ENCODE results near the gene ITPRIPL1.

Gene ITPRIPL1

GRCh38 chr2:96345868-96346462 is 20.8 kb downstream of the ITPRIPL1 start:
- CTCF ChIA-PET = interaction anchor here (0.6 to 1.9 kb wide), 9 partner anchors 10 to 207 kb away, joined by 3 to 12 read pairs (median 3); partner anchors contain the start of genes ASTL and NCAPH
- no peak for DNase-seq (ENCODE audit: extremely low spot score)
- TF ChIP-seq CTCF (IDR thresholded peaks at IDR 0.05; ENCODE audit: control extremely low read depth, extremely low read depth, low read depth, missing control alignments) = no peak
- POLR2A ChIA-PET = interaction anchor here (0.6 kb wide), 1 partner anchor 66 kb away, joined by 7 read pairs; no protein-coding TSS in a partner anchor

GRCh38 chr2:96347395-96347794 is 22.3 kb downstream of the ITPRIPL1 start:
- ChIA-PET POLR2A (no interaction called here), CTCF (no interaction called here)
- DNase-seq (ENCODE audit: extremely low spot score) = no peak

GRCh38 chr2:96353032-96353561 is 28.0 kb downstream of the ITPRIPL1 start:
- TF ChIP-seq CTCF (IDR thresholded peaks at IDR 0.05; ENCODE audit: control extremely low read depth, extremely low read depth, low read depth, missing control alignments) = no peak
- ChIA-PET CTCF (no interaction called here), POLR2A (no interaction called here)
- DNase-seq (ENCODE audit: extremely low spot score) = no peak

More at GRCh38 chr2:96347395-96347794, 22.3 kb downstream of the ITPRIPL1 start:
- TF ChIP-seq CTCF (IDR thresholded peaks at IDR 0.05; ENCODE audit: control extremely low read depth, extremely low read depth, low read depth, missing control alignments) = no peak

- POLR2A ChIA-PET = no interaction called here
- CTCF ChIA-PET = no interaction called here
Measured at GRCh38 chr2:96353606-96354101, 28.5 kb downstream of the ITPRIPL1 start.

GRCh38 chr2:96354492-96354891 is 29.4 kb downstream of the ITPRIPL1 start:
- DNase-seq (ENCODE audit: extremely low spot score) = no peak
- no peak for TF ChIP-seq CTCF (IDR thresholded peaks at IDR 0.05; ENCODE audit: control extremely low read depth, extremely low read depth, low read depth, missing control alignments)
- CTCF ChIA-PET = no interaction called here
- POLR2A ChIA-PET = no interaction called here

More at GRCh38 chr2:96353606-96354101, 28.5 kb downstream of the ITPRIPL1 start:
- no peak for TF ChIP-seq CTCF (IDR thresholded peaks at IDR 0.05; ENCODE audit: control extremely low read depth, extremely low read depth, low read depth, missing control alignments)
- DNase-seq (ENCODE audit: extremely low spot score) = no peak

- DNase-seq (ENCODE audit: extremely low spot score) = no peak
- TF ChIP-seq CTCF (IDR thresholded peaks at IDR 0.05; ENCODE audit: control extremely low read depth, extremely low read depth, low read depth, missing control alignments) = no peak
- CTCF ChIA-PET = interaction anchor here (1.0 to 1.4 kb wide), 2 partner anchors 15 to 154 kb away, joined by 3 read pairs; no protein-coding TSS in a partner anchor
- POLR2A ChIA-PET = no interaction called here
Measured at GRCh38 chr2:96356889-96357288, 31.8 kb downstream of the ITPRIPL1 start.

Measured in GM10248 (cell line).